HEK293 (cell line): ENCODE results near the gene ARHGEF2.

Experiments
- BCL11A ChIP-seq: fragments of 450-650 bp; formaldehyde crosslinking; IDR thresholded peaks from 2 replicates; pipeline ENCODE4 v1.5.1; 2016; ENCODE audit warnings: low read depth, missing biosample characterization, missing genetic modification characterization
- ELK4 ChIP-seq: IDR thresholded peaks from 2 replicates; pipeline ENCODE4 v1.6.1; 2011; ENCODE audit warnings: mild to moderate bottlenecking, low read depth, low read length, borderline replicate concordance
- KLF7 ChIP-seq: fragments of 450-650 bp; formaldehyde crosslinking; IDR thresholded peaks from 2 replicates; pipeline ENCODE4 v1.5.1; 2016; ENCODE audit warnings: missing biosample characterization, missing genetic modification characterization, borderline replicate concordance
- KLF8 ChIP-seq: fragments of 450-650 bp; formaldehyde crosslinking; IDR thresholded peaks from 2 replicates; pipeline ENCODE4 v1.5.1; 2016; ENCODE audit warnings: missing biosample characterization, missing genetic modification characterization
- MZF1 ChIP-seq: fragments of 450-650 bp; formaldehyde crosslinking; IDR thresholded peaks from 2 replicates; pipeline ENCODE4 v1.5.1; 2017; ENCODE audit warnings: missing biosample characterization, missing genetic modification characterization, borderline replicate concordance
- PRDM4 ChIP-seq: fragments of 450-650 bp; formaldehyde crosslinking; IDR thresholded peaks from 2 replicates; pipeline ENCODE4 v1.5.1; 2017; ENCODE audit warnings: missing biosample characterization, missing genetic modification characterization
- SP7 ChIP-seq: fragments of 450-650 bp; formaldehyde crosslinking; IDR thresholded peaks from 2 replicates; pipeline ENCODE4 v1.5.1; 2016; ENCODE audit warnings: missing biosample characterization, missing genetic modification characterization
- TRIM28 ChIP-seq: IDR thresholded peaks from 2 replicates; pipeline ENCODE4 v1.6.1; 2011; ENCODE audit warnings: low read length, control low read depth, borderline replicate concordance
- YY1 ChIP-seq: fragments of 450-650 bp; formaldehyde crosslinking; IDR thresholded peaks from 2 replicates; pipeline ENCODE4 v1.5.1; 2018; ENCODE audit warnings: missing biosample characterization, missing genetic modification characterization
- ZBTB21 ChIP-seq: fragments of 450-650 bp; formaldehyde crosslinking; IDR thresholded peaks from 2 replicates; pipeline ENCODE4 v1.5.1; 2017; ENCODE audit warnings: missing biosample characterization, missing genetic modification characterization
- ZFP41 ChIP-seq: fragments of 450-650 bp; formaldehyde crosslinking; IDR thresholded peaks from 2 replicates; pipeline ENCODE4 v1.5.1; 2016; ENCODE audit warnings: missing biosample characterization, missing genetic modification characterization, borderline replicate concordance
- ZNF10 ChIP-seq: fragments of 450-650 bp; formaldehyde crosslinking; IDR thresholded peaks from 2 replicates; pipeline ENCODE4 v1.5.1; 2017; ENCODE audit warnings: missing biosample characterization, missing genetic modification characterization
- ZNF155 ChIP-seq: fragments of 450-650 bp; formaldehyde crosslinking; IDR thresholded peaks from 2 replicates; pipeline ENCODE4 v1.5.1; 2016; ENCODE audit warnings: missing biosample characterization, missing genetic modification characterization
- ZNF175 ChIP-seq: fragments of 450-650 bp; formaldehyde crosslinking; IDR thresholded peaks from 2 replicates; pipeline ENCODE4 v1.5.1; 2016; ENCODE audit warnings: missing biosample characterization, missing genetic modification characterization
- ZNF311 ChIP-seq: fragments of 450-650 bp; formaldehyde crosslinking; IDR thresholded peaks from 2 replicates; pipeline ENCODE4 v1.5.1; 2017; ENCODE audit warnings: missing biosample characterization, missing genetic modification characterization, borderline replicate concordance
- ZNF548 ChIP-seq: fragments of 450-650 bp; formaldehyde crosslinking; IDR thresholded peaks from 2 replicates; pipeline ENCODE4 v1.5.1; 2016; ENCODE audit warnings: missing biosample characterization, missing genetic modification characterization
- ZNF596 ChIP-seq: fragments of 450-650 bp; IDR thresholded peaks from 2 replicates; pipeline ENCODE4 v1.5.0; 2018; ENCODE audit warnings: missing biosample characterization, mild to moderate bottlenecking, missing genetic modification characterization, moderate library complexity
- ZNF654 ChIP-seq: fragments of 450-650 bp; formaldehyde crosslinking; IDR thresholded peaks from 2 replicates; pipeline ENCODE4 v1.5.1; 2016; ENCODE audit warnings: low read depth, missing biosample characterization, missing genetic modification characterization
- ZNF660 ChIP-seq: fragments of 450-650 bp; IDR thresholded peaks from 2 replicates; pipeline ENCODE4 v1.5.1; 2018; ENCODE audit warnings: missing biosample characterization, mild to moderate bottlenecking, missing genetic modification characterization
- ZNF677 ChIP-seq: fragments of 450-650 bp; IDR thresholded peaks from 2 replicates; pipeline ENCODE4 v1.5.0; 2018; ENCODE audit warnings: missing biosample characterization, mild to moderate bottlenecking, missing genetic modification characterization, moderate library complexity
- ZNF791 ChIP-seq: fragments of 450-650 bp; formaldehyde crosslinking; IDR thresholded peaks from 2 replicates; pipeline ENCODE4 v1.5.1; 2016; ENCODE audit warnings: missing biosample characterization, missing genetic modification characterization
- ZNF837 ChIP-seq: fragments of 450-650 bp; formaldehyde crosslinking; IDR thresholded peaks from 2 replicates; pipeline ENCODE4 v1.5.1; 2016; ENCODE audit warnings: missing biosample characterization, missing genetic modification characterization
- ZSCAN30 ChIP-seq: fragments of 450-650 bp; IDR thresholded peaks from 2 replicates; pipeline ENCODE4 v1.5.1; 2018; ENCODE audit warnings: missing biosample characterization, mild to moderate bottlenecking, missing genetic modification characterization, moderate library complexity
- ZXDB ChIP-seq: fragments of 450-650 bp; formaldehyde crosslinking; IDR thresholded peaks from 2 replicates; pipeline ENCODE4 v1.5.1; 2016; ENCODE audit warnings: missing biosample characterization, missing genetic modification characterization
- TF ChIP-seq, protein P1 (sequence below): fragments of 450-650 bp; formaldehyde crosslinking; IDR thresholded peaks from 2 replicates; pipeline ENCODE4 v1.5.1; 2016; ENCODE audit warnings: missing biosample characterization, missing genetic modification characterization
- TF ChIP-seq, protein P2 (sequence below): sonication (generic); formaldehyde crosslinking; IDR thresholded peaks from 2 replicates; pipeline ENCODE4 v1.8.1; 2022; ENCODE audit warnings: mild to moderate bottlenecking, moderate library complexity, missing genetic modification reagents
- TF ChIP-seq, protein P3 (sequence below): fragments of 450-650 bp; formaldehyde crosslinking; IDR thresholded peaks from 2 replicates; pipeline ENCODE4 v1.5.1; 2016; ENCODE audit warnings: missing biosample characterization, missing genetic modification characterization, borderline replicate concordance

The ARHGEF2 gene

GRCh38 chr1:155934097-155934935 is 44.0 kb downstream of the ARHGEF2 start, which contains the start of gene KHDC4 (continued):
- TF ChIP-seq ELK4 (peak; percentile 29; the same call in 1 of the 2 replicates), ZXDB (peak; percentile 95), ZFP41 (tag by site-specific recombination) (no peak), ZNF654 (tag by site-specific recombination) (no peak), ZNF175 (tag by site-specific recombination) (no peak), ZSCAN30 (peak; percentile 34; the same call in 1 of the 2 replicates), ZBTB21 (tag by site-specific recombination) (peak; percentile 70), ZNF791 (tag by site-specific recombination) (no peak), MZF1 (tag by site-specific recombination) (0 out of 2 replicates have a peak, but pooled peaks have one; percentile 35), ZNF660 (tag by site-specific recombination) (peak; percentile 41; the same call in 1 of the 2 replicates), ZNF155 (tag by site-specific recombination) (no peak), ZNF677 (tag by site-specific recombination) (no peak), BCL11A (tag by site-specific recombination) (peak; percentile 45; the same call in 1 of the 2 replicates), KLF8 (peak; percentile 70), ZNF548 (no peak), PRDM4 (tag by site-specific recombination) (no peak), YY1 (tag by site-specific recombination) (peak; percentile 96), SP7 (peak; percentile 86), ZNF10 (tag by site-specific recombination) (no peak), ZNF837 (no peak), ZNF596 (no peak), TRIM28 (0 out of 2 replicates have a peak, but pooled peaks have one; percentile 42), ZNF311 (tag by site-specific recombination) (no peak), KLF7 (tag by site-specific recombination) (0 out of 2 replicates have a peak, but pooled peaks have one; percentile 48)
- TF ChIP-seq, protein P1, sequence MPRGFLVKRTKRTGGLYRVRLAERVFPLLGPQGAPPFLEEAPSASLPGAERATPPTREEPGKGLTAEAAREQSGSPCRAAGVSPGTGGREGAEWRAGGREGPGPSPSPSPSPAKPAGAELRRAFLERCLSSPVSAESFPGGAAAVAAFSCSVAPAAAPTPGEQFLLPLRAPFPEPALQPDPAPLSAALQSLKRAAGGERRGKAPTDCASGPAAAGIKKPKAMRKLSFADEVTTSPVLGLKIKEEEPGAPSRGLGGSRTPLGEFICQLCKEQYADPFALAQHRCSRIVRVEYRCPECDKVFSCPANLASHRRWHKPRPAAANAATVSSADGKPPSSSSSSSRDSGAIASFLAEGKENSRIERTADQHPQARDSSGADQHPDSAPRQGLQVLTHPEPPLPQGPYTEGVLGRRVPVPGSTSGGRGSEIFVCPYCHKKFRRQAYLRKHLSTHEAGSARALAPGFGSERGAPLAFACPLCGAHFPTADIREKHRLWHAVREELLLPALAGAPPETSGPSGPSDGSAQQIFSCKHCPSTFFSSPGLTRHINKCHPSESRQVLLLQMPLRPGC (tag by site-specific recombination), result peak; percentile 9; the same call in 1 of the 2 replicates
- TF ChIP-seq, protein P2, sequence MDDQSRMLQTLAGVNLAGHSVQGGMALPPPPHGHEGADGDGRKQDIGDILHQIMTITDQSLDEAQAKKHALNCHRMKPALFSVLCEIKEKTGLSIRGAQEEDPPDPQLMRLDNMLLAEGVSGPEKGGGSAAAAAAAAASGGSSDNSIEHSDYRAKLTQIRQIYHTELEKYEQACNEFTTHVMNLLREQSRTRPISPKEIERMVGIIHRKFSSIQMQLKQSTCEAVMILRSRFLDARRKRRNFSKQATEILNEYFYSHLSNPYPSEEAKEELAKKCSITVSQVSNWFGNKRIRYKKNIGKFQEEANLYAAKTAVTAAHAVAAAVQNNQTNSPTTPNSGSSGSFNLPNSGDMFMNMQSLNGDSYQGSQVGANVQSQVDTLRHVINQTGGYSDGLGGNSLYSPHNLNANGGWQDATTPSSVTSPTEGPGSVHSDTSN (CRISPR knock-in tag), result peak; percentile 88; the same call in 1 of the 2 replicates
- TF ChIP-seq, protein P3, sequence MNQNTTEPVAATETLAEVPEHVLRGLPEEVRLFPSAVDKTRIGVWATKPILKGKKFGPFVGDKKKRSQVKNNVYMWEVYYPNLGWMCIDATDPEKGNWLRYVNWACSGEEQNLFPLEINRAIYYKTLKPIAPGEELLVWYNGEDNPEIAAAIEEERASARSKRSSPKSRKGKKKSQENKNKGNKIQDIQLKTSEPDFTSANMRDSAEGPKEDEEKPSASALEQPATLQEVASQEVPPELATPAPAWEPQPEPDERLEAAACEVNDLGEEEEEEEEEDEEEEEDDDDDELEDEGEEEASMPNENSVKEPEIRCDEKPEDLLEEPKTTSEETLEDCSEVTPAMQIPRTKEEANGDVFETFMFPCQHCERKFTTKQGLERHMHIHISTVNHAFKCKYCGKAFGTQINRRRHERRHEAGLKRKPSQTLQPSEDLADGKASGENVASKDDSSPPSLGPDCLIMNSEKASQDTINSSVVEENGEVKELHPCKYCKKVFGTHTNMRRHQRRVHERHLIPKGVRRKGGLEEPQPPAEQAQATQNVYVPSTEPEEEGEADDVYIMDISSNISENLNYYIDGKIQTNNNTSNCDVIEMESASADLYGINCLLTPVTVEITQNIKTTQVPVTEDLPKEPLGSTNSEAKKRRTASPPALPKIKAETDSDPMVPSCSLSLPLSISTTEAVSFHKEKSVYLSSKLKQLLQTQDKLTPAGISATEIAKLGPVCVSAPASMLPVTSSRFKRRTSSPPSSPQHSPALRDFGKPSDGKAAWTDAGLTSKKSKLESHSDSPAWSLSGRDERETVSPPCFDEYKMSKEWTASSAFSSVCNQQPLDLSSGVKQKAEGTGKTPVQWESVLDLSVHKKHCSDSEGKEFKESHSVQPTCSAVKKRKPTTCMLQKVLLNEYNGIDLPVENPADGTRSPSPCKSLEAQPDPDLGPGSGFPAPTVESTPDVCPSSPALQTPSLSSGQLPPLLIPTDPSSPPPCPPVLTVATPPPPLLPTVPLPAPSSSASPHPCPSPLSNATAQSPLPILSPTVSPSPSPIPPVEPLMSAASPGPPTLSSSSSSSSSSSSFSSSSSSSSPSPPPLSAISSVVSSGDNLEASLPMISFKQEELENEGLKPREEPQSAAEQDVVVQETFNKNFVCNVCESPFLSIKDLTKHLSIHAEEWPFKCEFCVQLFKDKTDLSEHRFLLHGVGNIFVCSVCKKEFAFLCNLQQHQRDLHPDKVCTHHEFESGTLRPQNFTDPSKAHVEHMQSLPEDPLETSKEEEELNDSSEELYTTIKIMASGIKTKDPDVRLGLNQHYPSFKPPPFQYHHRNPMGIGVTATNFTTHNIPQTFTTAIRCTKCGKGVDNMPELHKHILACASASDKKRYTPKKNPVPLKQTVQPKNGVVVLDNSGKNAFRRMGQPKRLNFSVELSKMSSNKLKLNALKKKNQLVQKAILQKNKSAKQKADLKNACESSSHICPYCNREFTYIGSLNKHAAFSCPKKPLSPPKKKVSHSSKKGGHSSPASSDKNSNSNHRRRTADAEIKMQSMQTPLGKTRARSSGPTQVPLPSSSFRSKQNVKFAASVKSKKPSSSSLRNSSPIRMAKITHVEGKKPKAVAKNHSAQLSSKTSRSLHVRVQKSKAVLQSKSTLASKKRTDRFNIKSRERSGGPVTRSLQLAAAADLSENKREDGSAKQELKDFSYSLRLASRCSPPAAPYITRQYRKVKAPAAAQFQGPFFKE (tag by site-specific recombination), result no peak
